Body of pancreas (tissue), 4 donors: Measurements from ENCODE around the gene RMI2. TPM values are rescaled to one million over a fixed set of nuclear protein-coding genes. Genes with fewer than 3 reads are reported as not detected.

Experiments used
- ATAC-seq: fragments of 150-250 bp; one replicate; pipeline ENCODE4 v1.9.1; 2016
- DNase-seq, 4 donors: peaks; one replicate each; pipeline ENCODE4 v3.0.0-alpha.2; 2019
- H3K27ac ChIP-seq, 4 donors: fragments of 200-600 bp; sonication (generic); 1 replicate in 3 of 4; 2 replicates in 1 of 4; pipeline versions ENCODE4 v1.5.1 to v1.6.1; 2016 to 2019; ENCODE audit warnings: mild to moderate bottlenecking in 1 of 4, mixed read lengths in 1 of 4, moderate library complexity in 1 of 4
- H3K27me3 ChIP-seq, 2 donors: fragments of 200-600 bp; sonication (generic); one replicate each; pipeline ENCODE4 v1.6.0; 2016; ENCODE audit warnings: mild to moderate bottlenecking in 1 of 2
- H3K36me3 ChIP-seq, 2 donors: fragments of 200-600 bp; sonication (generic); replicated peaks in 1 of 2; 2 replicates each; pipeline ENCODE4 v1.5.1; 2016; ENCODE audit warnings: low read depth in 2 of 2; ENCODE audit not compliant: insufficient read depth in 1 of 2
- H3K4me1 ChIP-seq: fragments of 200-600 bp; sonication (generic); one replicate; pipeline ENCODE4 v1.6.0; 2016
- H3K4me3 ChIP-seq, 2 donors: fragments of 200-600 bp; sonication (generic); 1 replicate in 1 of 2; 2 replicates in 1 of 2; pipeline ENCODE4 v1.5.1; 2016 to 2019
- H3K9me3 ChIP-seq, 3 donors: fragments of 200-600 bp; sonication (generic); 1 replicate in 2 of 3; 2 replicates in 1 of 3; pipeline ENCODE4 v1.5.1; 2016
- CTCF ChIP-seq, 7 experiments: fragments of 450-650 bp in 4 of 7; fragments of 200-600 bp in 3 of 7; sonication (generic) in 3 of 7; IDR thresholded peaks; one replicate each; pipeline ENCODE4 v1.5.1; 2016 to 2019; ENCODE audit warnings: antibody characterized with exemption in 7 of 7
- POLR2A ChIP-seq, 3 donors: fragments of 450-650 bp; IDR thresholded peaks; one replicate each; pipeline ENCODE4 v1.6.1; 2016; ENCODE audit warnings: antibody characterized with exemption in 3 of 3, mild to moderate bottlenecking in 2 of 3
- WGBS, 2 donors: methylation state at CpG; one replicate each; pipeline ENCODE4 v1.1.5; 2017; 5-methylcytosine and 5-hydroxymethylcytosine counted together
- intact Hi-C: fragments of 100-400 bp; cut with DNase I; formaldehyde crosslinking; loops from one replicate; pipeline ENCODE4 v1.15.1; 2023
- total RNA-seq, 2 donors: library from RNA; depleted of rRNA; stranded (reverse); fragments of >200 nt; gene quantifications; one replicate each; pipeline ENCODE4 v1.1.0, GENCODE V29; 2016

The RMI2 gene
- total RNA-seq, 2 donors from 2014 or later, result 1.3 to 3.0 TPM

- Histone ChIP-seq H3K9me3 (no peaks in the 10 kb centered on the region), H3K27me3 (no peaks in the 10 kb centered on the region), H3K27ac (no peak overlapping the region), H3K36me3 (no peaks in the 10 kb centered on the region), H3K4me3 (no peak overlapping the region), H3K4me1 (peaks cover 4% of the 10 kb centered on the region)
- TF ChIP-seq CTCF (IDR thresholded peaks at IDR 0.05) (no peak), POLR2A (IDR thresholded peaks at IDR 0.05) (no peak)
- 78% methylated on average over 7 of the region's 7 CpGs for WGBS, 2 donors
- ATAC-seq, result no peak
- no peak for DNase-seq
- intact Hi-C loops, result no loop called here
Measured at GRCh38 chr16:11306997-11307638, 38.1 kb upstream of the RMI2 start.

GRCh38 chr16:11307639-11308492 lies 37.4 kb upstream of the RMI2 start:
- no peak for ATAC-seq
- no peak for DNase-seq
- Histone ChIP-seq H3K4me3 (no peak overlapping the region), H3K36me3 (no peaks in the 10 kb centered on the region), H3K9me3 (no peaks in the 10 kb centered on the region), H3K27ac (no peak overlapping the region), H3K4me1 (peaks cover 11% of the 10 kb centered on the region), H3K27me3 (no peaks in the 10 kb centered on the region)
- intact Hi-C loops, result no loop called here
- 87% methylated on average over 13 to 19 of the region's 21 CpGs for WGBS, 2 donors
- TF ChIP-seq POLR2A (IDR thresholded peaks at IDR 0.05) (no peak), CTCF (IDR thresholded peaks at IDR 0.05) (no peak)

- H3K36me3 ChIP-seq, result no peaks in the 10 kb centered on the region
- 68 to 73% methylated on average over 4 to 15 of the region's 15 CpGs for WGBS, 2 donors
- H3K27ac ChIP-seq, result no peak overlapping the region
- H3K9me3 ChIP-seq, result no peaks in the 10 kb centered on the region
- ATAC-seq (no peak), DNase-seq (no peak)
- no peaks in the 10 kb centered on the region for H3K27me3 ChIP-seq
- no peak overlapping the region for H3K4me3 ChIP-seq
- TF ChIP-seq POLR2A (IDR thresholded peaks at IDR 0.05) (no peak), CTCF (IDR thresholded peaks at IDR 0.05) (no peak)
- intact Hi-C loops, result no loop called here
- H3K4me1 ChIP-seq, result peaks cover 16% of the 10 kb centered on the region
Measured at GRCh38 chr16:11308493-11309283, 36.6 kb upstream of the RMI2 start.

GRCh38 chr16:11309895-11310633 lies 35.2 kb upstream of the RMI2 start:
- WGBS, 2 donors, result 58 to 71% methylated on average over 9 of the region's 9 CpGs
- Histone ChIP-seq H3K27ac (no peak overlapping the region), H3K27me3 (no peaks in the 10 kb centered on the region), H3K9me3 (no peaks in the 10 kb centered on the region), H3K4me3 (no peak overlapping the region), H3K4me1 (peaks cover 16% of the 10 kb centered on the region), H3K36me3 (no peaks in the 10 kb centered on the region)
- no peak for TF ChIP-seq CTCF (IDR thresholded peaks at IDR 0.05)
- no peak for TF ChIP-seq POLR2A (IDR thresholded peaks at IDR 0.05)
- DNase-seq, result no peak
- ATAC-seq, result no peak
- intact Hi-C loops, result no loop called here
